ENCODE measurements around the gene DDX27.

The DDX27 gene

GRCh38 chr20:49247169-49247723, 28.0 kb downstream of the DDX27 start:
- H3K27ac ChIP-seq (ENCODE audit: low read depth, low read length), result no peak overlapping the region

GRCh38 chr20:49247792-49248191, 28.6 kb downstream of the DDX27 start:
- Histone ChIP-seq H3K4me1 (ENCODE audit: control insufficient read depth in 5 of 5, insufficient read depth in 5 of 5, low read length in 5 of 5) (peaks cover 3 to 32% (median 15%) of the 10 kb centered on the region in 5 donors), H3K36me3 (ENCODE audit: control insufficient read depth in 5 of 5, insufficient read depth in 5 of 5, low read length in 5 of 5) (peaks cover 26 to 97% (median 90%) of the 10 kb centered on the region in 5 donors), H3K27me3 (ENCODE audit: control insufficient read depth in 5 of 5, insufficient read depth in 4 of 5, low read length in 5 of 5) (no peaks in the 10 kb centered on the region), H3K4me3 (ENCODE audit: low read depth in 1 of 5, low read length in 5 of 5) (no peak overlapping the region), H3K9ac (ENCODE audit: low read length in 5 of 5) (no peak overlapping the region), H3K27ac (ENCODE audit: low read depth, low read length) (no peak overlapping the region), H3K9me3 (ENCODE audit: control insufficient read depth in 5 of 5, low read length in 5 of 5) (no peaks in the 10 kb centered on the region)

More at GRCh38 chr20:49247169-49247723, 28.0 kb downstream of the DDX27 start:
- H3K9me3 ChIP-seq (ENCODE audit: control insufficient read depth in 5 of 5, low read length in 5 of 5), result no peaks in the 10 kb centered on the region
- H3K9ac ChIP-seq (ENCODE audit: low read length in 5 of 5), result no peak overlapping the region
- H3K4me1 ChIP-seq (ENCODE audit: control insufficient read depth in 5 of 5, insufficient read depth in 5 of 5, low read length in 5 of 5), result peaks cover 3 to 32% (median 15%) of the 10 kb centered on the region in 5 donors
- H3K4me3 ChIP-seq (ENCODE audit: low read depth in 1 of 5, low read length in 5 of 5), result no peak overlapping the region
- no peaks in the 10 kb centered on the region for H3K27me3 ChIP-seq (ENCODE audit: control insufficient read depth in 5 of 5, insufficient read depth in 4 of 5, low read length in 5 of 5)
- H3K36me3 ChIP-seq (ENCODE audit: control insufficient read depth in 5 of 5, insufficient read depth in 5 of 5, low read length in 5 of 5), result peaks cover 23 to 97% (median 89%) of the 10 kb centered on the region in 5 donors

DNA sequence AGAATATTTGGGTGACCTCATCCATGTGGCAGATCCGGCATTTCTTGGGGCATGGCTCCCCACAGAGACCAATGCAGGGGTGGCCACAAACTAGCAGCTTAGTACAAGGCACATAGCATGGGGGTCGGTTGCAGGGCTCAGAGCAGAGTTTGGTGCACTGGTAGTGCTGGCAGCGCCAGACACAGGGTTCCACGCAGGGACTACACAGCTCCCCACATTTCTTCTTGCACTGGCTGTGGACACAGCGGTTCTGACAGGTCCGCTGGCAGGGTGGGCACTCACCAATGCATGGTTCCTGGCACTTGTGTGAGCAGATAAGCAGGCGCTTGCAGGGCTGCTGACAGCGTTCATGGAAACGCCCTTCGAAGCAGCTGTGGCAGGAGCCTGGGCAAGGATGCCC, 29.1 kb downstream of the DDX27 start:
- Histone ChIP-seq H3K9me3 (ENCODE audit: control insufficient read depth in 5 of 5, low read length in 5 of 5) (no peaks in the 10 kb centered on the region), H3K36me3 (ENCODE audit: control insufficient read depth in 5 of 5, insufficient read depth in 5 of 5, low read length in 5 of 5) (peaks cover 29 to 97% (median 90%) of the 10 kb centered on the region in 5 donors), H3K4me1 (ENCODE audit: control insufficient read depth in 5 of 5, insufficient read depth in 5 of 5, low read length in 5 of 5) (peaks cover 3 to 32% (median 15%) of the 10 kb centered on the region in 5 donors), H3K9ac (ENCODE audit: low read length in 5 of 5) (no peak overlapping the region), H3K4me3 (ENCODE audit: low read depth in 1 of 5, low read length in 5 of 5) (no peak overlapping the region), H3K27ac (ENCODE audit: low read depth, low read length) (no peak overlapping the region), H3K27me3 (ENCODE audit: control insufficient read depth in 5 of 5, insufficient read depth in 4 of 5, low read length in 5 of 5) (no peaks in the 10 kb centered on the region)

GRCh38 chr20:49248879-49249665, 29.9 kb downstream of the DDX27 start:
- no peak overlapping the region for H3K4me3 ChIP-seq (ENCODE audit: low read depth in 1 of 5, low read length in 5 of 5)
- no peak overlapping the region for H3K9ac ChIP-seq (ENCODE audit: low read length in 5 of 5)
- H3K27me3 ChIP-seq (ENCODE audit: control insufficient read depth in 5 of 5, insufficient read depth in 4 of 5, low read length in 5 of 5), result no peaks in the 10 kb centered on the region
- H3K4me1 ChIP-seq (ENCODE audit: control insufficient read depth in 5 of 5, insufficient read depth in 5 of 5, low read length in 5 of 5), result peaks cover 3 to 32% (median 15%) of the 10 kb centered on the region in 5 donors
- no peak overlapping the region for H3K27ac ChIP-seq (ENCODE audit: low read depth, low read length)
- peaks cover 23 to 97% (median 89%) of the 10 kb centered on the region in 5 donors for H3K36me3 ChIP-seq (ENCODE audit: control insufficient read depth in 5 of 5, insufficient read depth in 5 of 5, low read length in 5 of 5)
- no peaks in the 10 kb centered on the region for H3K9me3 ChIP-seq (ENCODE audit: control insufficient read depth in 5 of 5, low read length in 5 of 5)

DNA sequence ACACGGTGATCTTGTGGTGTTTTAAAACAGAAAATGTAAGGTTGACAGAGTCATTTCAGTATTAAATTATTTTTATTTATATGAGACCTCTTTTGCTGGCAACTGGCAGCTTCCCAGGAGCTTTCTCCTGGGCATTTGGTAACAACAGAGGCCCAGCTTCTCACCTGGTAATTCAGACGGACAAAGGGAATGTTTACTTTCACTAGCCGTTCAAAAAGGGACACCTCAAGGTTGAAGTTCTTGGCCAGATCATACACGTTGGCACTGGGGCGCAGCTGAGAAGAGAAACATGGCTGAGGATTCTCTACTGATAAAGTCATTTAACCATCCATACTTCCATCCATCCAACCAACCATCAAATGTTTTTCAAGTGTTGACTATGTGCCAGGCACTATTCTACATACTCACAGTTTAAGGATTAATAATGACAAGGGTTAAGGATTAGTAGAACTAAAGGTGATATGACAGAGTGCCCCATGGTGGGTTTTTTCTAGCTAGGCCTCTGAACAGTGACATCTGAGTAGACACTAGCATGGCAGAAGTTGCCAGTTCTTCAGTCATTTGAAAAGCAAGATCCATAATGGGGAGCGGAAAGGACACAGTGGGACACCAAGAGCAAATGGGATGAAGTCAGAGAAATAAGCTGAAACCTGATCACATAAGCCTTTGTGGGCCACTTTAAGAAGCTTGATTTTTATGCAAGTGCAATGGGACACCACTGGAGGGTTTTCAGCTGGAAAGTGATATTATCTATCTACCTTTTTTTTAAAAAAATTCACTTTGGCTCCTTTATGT, 33.5 kb downstream of the DDX27 start:
- peaks cover 45 to 100% (median 94%) of the 10 kb centered on the region in 5 donors for H3K36me3 ChIP-seq (ENCODE audit: control insufficient read depth in 5 of 5, insufficient read depth in 5 of 5, low read length in 5 of 5)
- H3K9ac ChIP-seq (ENCODE audit: low read length in 5 of 5), result no peak overlapping the region
- no peaks in the 10 kb centered on the region for H3K27me3 ChIP-seq (ENCODE audit: control insufficient read depth in 5 of 5, insufficient read depth in 4 of 5, low read length in 5 of 5)
- H3K4me1 ChIP-seq (ENCODE audit: control insufficient read depth in 5 of 5, insufficient read depth in 5 of 5, low read length in 5 of 5), result peaks cover under 1 to 17% (median 13%) of the 10 kb centered on the region in 5 donors
- no peak overlapping the region for H3K4me3 ChIP-seq (ENCODE audit: low read depth in 1 of 5, low read length in 5 of 5)
- no peak overlapping the region for H3K27ac ChIP-seq (ENCODE audit: low read depth, low read length)
- no peaks in the 10 kb centered on the region for H3K9me3 ChIP-seq (ENCODE audit: control insufficient read depth in 5 of 5, low read length in 5 of 5)

DNA sequence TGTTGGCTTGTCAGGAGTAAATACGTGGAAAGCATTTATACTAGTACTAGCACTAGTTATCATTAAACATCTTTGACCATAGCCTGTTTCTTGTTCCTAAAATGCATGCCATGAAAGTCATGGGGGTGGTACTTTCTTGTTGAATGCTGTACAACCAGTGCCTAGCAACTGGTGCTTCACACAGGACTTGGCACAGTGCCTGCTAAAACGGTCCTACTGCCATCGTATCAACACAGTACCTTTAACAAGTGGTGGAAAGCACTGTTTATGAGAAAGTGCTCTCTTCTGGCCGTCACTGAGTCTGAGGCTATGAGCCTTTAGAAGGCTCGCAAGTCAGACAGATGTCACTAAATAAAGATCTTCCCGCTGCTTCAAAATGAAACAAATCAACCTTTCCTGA, 37.0 kb downstream of the DDX27 start:
- H3K36me3 ChIP-seq (ENCODE audit: control insufficient read depth in 5 of 5, insufficient read depth in 5 of 5, low read length in 5 of 5), result peaks cover 44 to 98% (median 89%) of the 10 kb centered on the region in 5 donors
- no peak overlapping the region for H3K4me3 ChIP-seq (ENCODE audit: low read depth in 1 of 5, low read length in 5 of 5)
- no peak overlapping the region for H3K27ac ChIP-seq (ENCODE audit: low read depth, low read length)
- no peaks in the 10 kb centered on the region for H3K9me3 ChIP-seq (ENCODE audit: control insufficient read depth in 5 of 5, low read length in 5 of 5)
- H3K9ac ChIP-seq (ENCODE audit: low read length in 5 of 5), result no peak overlapping the region
- no peaks in the 10 kb centered on the region for H3K4me1 ChIP-seq (ENCODE audit: control insufficient read depth in 5 of 5, insufficient read depth in 5 of 5, low read length in 5 of 5)
- H3K27me3 ChIP-seq (ENCODE audit: control insufficient read depth in 5 of 5, insufficient read depth in 4 of 5, low read length in 5 of 5), result no peaks in the 10 kb centered on the region

GRCh38 chr20:49259284-49259683, 40.1 kb downstream of the DDX27 start:
- Histone ChIP-seq H3K27ac (ENCODE audit: low read depth, low read length) (no peak overlapping the region), H3K9ac (ENCODE audit: low read length in 5 of 5) (no peak overlapping the region), H3K4me1 (ENCODE audit: control insufficient read depth in 5 of 5, insufficient read depth in 5 of 5, low read length in 5 of 5) (no peaks in the 10 kb centered on the region), H3K4me3 (ENCODE audit: low read depth in 1 of 5, low read length in 5 of 5) (no peak overlapping the region), H3K27me3 (ENCODE audit: control insufficient read depth in 5 of 5, insufficient read depth in 4 of 5, low read length in 5 of 5) (no peaks in the 10 kb centered on the region), H3K9me3 (ENCODE audit: control insufficient read depth in 5 of 5, low read length in 5 of 5) (no peaks in the 10 kb centered on the region), H3K36me3 (ENCODE audit: control insufficient read depth in 5 of 5, insufficient read depth in 5 of 5, low read length in 5 of 5) (peaks cover 42 to 96% (median 83%) of the 10 kb centered on the region in 5 donors)

GRCh38 chr20:49259799-49260198, 40.6 kb downstream of the DDX27 start:
- no peaks in the 10 kb centered on the region for H3K27me3 ChIP-seq (ENCODE audit: control insufficient read depth in 5 of 5, insufficient read depth in 4 of 5, low read length in 5 of 5)
- peaks cover 38 to 96% (median 83%) of the 10 kb centered on the region in 5 donors for H3K36me3 ChIP-seq (ENCODE audit: control insufficient read depth in 5 of 5, insufficient read depth in 5 of 5, low read length in 5 of 5)
- no peaks in the 10 kb centered on the region for H3K9me3 ChIP-seq (ENCODE audit: control insufficient read depth in 5 of 5, low read length in 5 of 5)
- H3K4me3 ChIP-seq (ENCODE audit: low read depth in 1 of 5, low read length in 5 of 5), result no peak overlapping the region
- H3K4me1 ChIP-seq (ENCODE audit: control insufficient read depth in 5 of 5, insufficient read depth in 5 of 5, low read length in 5 of 5), result no peaks in the 10 kb centered on the region
- H3K27ac ChIP-seq (ENCODE audit: low read depth, low read length), result no peak overlapping the region
- H3K9ac ChIP-seq (ENCODE audit: low read length in 5 of 5), result no peak overlapping the region

DNA sequence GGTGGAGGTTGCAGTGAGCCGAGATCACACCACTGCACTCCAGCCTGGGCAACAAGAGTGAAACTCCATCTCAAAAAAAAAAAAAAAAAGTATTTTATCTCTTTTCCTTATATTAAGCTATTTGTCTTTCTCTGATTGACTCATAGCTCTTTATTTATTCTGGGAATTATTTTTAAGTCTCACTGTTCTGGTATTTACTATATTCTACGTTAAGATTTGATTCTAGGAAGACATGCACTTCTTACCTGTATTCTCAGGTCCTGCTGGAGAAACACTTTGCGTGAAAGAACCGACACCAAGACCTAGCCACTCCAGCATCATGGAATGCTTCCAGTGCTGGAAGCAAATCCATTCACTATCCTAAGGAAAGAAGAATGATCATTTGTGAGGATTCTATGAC, 41.0 kb downstream of the DDX27 start:
- Histone ChIP-seq H3K4me1 (ENCODE audit: control insufficient read depth in 5 of 5, insufficient read depth in 5 of 5, low read length in 5 of 5) (no peaks in the 10 kb centered on the region), H3K27ac (ENCODE audit: low read depth, low read length) (no peak overlapping the region), H3K27me3 (ENCODE audit: control insufficient read depth in 5 of 5, insufficient read depth in 4 of 5, low read length in 5 of 5) (no peaks in the 10 kb centered on the region), H3K9ac (ENCODE audit: low read length in 5 of 5) (no peak overlapping the region), H3K4me3 (ENCODE audit: low read depth in 1 of 5, low read length in 5 of 5) (no peak overlapping the region), H3K9me3 (ENCODE audit: control insufficient read depth in 5 of 5, low read length in 5 of 5) (no peaks in the 10 kb centered on the region), H3K36me3 (ENCODE audit: control insufficient read depth in 5 of 5, insufficient read depth in 5 of 5, low read length in 5 of 5) (peaks cover 41 to 96% (median 85%) of the 10 kb centered on the region in 5 donors)

- Histone ChIP-seq H3K36me3 (ENCODE audit: control insufficient read depth in 5 of 5, insufficient read depth in 5 of 5, low read length in 5 of 5) (peaks cover 39 to 94% (median 81%) of the 10 kb centered on the region in 5 donors), H3K27me3 (ENCODE audit: control insufficient read depth in 5 of 5, insufficient read depth in 4 of 5, low read length in 5 of 5) (no peaks in the 10 kb centered on the region), H3K27ac (ENCODE audit: low read depth, low read length) (no peak overlapping the region), H3K9ac (ENCODE audit: low read length in 5 of 5) (no peak overlapping the region), H3K4me1 (ENCODE audit: control insufficient read depth in 5 of 5, insufficient read depth in 5 of 5, low read length in 5 of 5) (peaks cover 0 to 5% (median 0%) of the 10 kb centered on the region in 5 donors), H3K9me3 (ENCODE audit: control insufficient read depth in 5 of 5, low read length in 5 of 5) (no peaks in the 10 kb centered on the region), H3K4me3 (ENCODE audit: low read depth in 1 of 5, low read length in 5 of 5) (no peak overlapping the region)
Observed at GRCh38 chr20:49261173-49261572, 42.0 kb downstream of the DDX27 start.

Data from subcutaneous abdominal adipose tissue (tissue), 5 donors.